Breast epithelium (tissue), 3 donors: ENCODE data around the gene IL13RA2.

Experiments
- POLR2A ChIP-seq: fragments of 450-650 bp; IDR thresholded peaks from one replicate; pipeline ENCODE4 v1.6.1; 2016; ENCODE audit warnings: antibody characterized with exemption, mild to moderate bottlenecking, moderate library complexity
- POLR2AphosphoS5 ChIP-seq, 3 donors: sonication (generic); formaldehyde crosslinking; IDR thresholded peaks; one replicate each; pipeline ENCODE4 v1.6.1; 2017; ENCODE audit warnings: antibody characterized with exemption in 3 of 3
- TF ChIP-seq, protein P1 (sequence below), 3 donors: fragments of 450-650 bp; IDR thresholded peaks; one replicate each; pipeline ENCODE4 v1.5.1; 2016 to 2017; ENCODE audit warnings: antibody characterized with exemption in 3 of 3, mild to moderate bottlenecking in 3 of 3, moderate library complexity in 3 of 3

DNA sequence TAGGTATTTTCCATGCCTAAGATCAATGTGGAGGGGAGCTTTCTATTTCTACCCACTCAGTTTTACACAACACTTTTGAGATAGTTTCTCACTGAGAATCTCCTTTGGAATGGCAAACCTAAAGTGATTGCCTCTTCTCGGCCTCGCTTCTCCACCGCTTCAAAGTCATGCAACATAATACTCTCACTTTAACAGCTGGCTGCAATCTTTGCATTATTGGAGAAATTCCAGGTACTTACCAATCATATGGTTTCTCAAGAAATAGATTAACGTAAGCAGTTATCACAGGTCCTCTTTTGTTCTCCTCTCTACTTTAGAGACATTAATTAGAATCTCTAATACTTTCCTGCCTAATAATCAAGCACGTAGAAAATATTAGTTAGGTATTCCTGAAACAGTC, 3.7 kb upstream of the IL13RA2 start:
- TF ChIP-seq POLR2A: no peak
- TF ChIP-seq, protein P1, sequence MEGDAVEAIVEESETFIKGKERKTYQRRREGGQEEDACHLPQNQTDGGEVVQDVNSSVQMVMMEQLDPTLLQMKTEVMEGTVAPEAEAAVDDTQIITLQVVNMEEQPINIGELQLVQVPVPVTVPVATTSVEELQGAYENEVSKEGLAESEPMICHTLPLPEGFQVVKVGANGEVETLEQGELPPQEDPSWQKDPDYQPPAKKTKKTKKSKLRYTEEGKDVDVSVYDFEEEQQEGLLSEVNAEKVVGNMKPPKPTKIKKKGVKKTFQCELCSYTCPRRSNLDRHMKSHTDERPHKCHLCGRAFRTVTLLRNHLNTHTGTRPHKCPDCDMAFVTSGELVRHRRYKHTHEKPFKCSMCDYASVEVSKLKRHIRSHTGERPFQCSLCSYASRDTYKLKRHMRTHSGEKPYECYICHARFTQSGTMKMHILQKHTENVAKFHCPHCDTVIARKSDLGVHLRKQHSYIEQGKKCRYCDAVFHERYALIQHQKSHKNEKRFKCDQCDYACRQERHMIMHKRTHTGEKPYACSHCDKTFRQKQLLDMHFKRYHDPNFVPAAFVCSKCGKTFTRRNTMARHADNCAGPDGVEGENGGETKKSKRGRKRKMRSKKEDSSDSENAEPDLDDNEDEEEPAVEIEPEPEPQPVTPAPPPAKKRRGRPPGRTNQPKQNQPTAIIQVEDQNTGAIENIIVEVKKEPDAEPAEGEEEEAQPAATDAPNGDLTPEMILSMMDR (IDR thresholded peaks at IDR 0.05): no peak
- no peak for TF ChIP-seq POLR2AphosphoS5 (IDR thresholded peaks at IDR 0.05)
